Bronchial epithelial cell (primary cell): ENCODE results near the gene SPOCK2. TPM values are rescaled to one million over a fixed set of nuclear protein-coding genes. Genes with fewer than 3 reads are reported as not detected.

Experiments
- DNase-seq: peaks from one replicate; pipeline ENCODE4 v3.0.0-alpha.2; 2010; ENCODE audit warnings: low read depth
- FAIRE-seq: peaks from 2 replicates; lab custom pipeline; 2011; peaks lifted over from hg19 to GRCh38; lab: Jason Lieb, UNC
- H3K27me3 ChIP-seq: 2 replicates; pipeline ENCODE4 v1.5.1; 2011; ENCODE audit warnings: low read length; ENCODE audit not compliant: control insufficient read depth, insufficient read depth
- H3K36me3 ChIP-seq: 2 replicates; pipeline ENCODE4 v1.5.1; 2011; ENCODE audit warnings: low read length; ENCODE audit not compliant: control insufficient read depth, insufficient read depth
- H3K4me3 ChIP-seq: 2 replicates; pipeline ENCODE4 v1.5.1; 2011; ENCODE audit warnings: mild to moderate bottlenecking, low read depth, low read length, control low read depth
- CTCF ChIP-seq: IDR thresholded peaks from 2 replicates; pipeline ENCODE4 v1.5.1; 2011; ENCODE audit warnings: mild to moderate bottlenecking, moderate library complexity, low read length, control low read depth, inconsistent platforms; ENCODE audit not compliant: insufficient read depth, severe bottlenecking
- total RNA-seq: library from RNA; depleted of rRNA; stranded (reverse); fragments of >200 nt; gene quantifications from 2 replicates; pipeline ENCODE4 v1.2.1, GENCODE V29; 2014

SPOCK2 gene
- total RNA-seq, 1 donor from 2014 or later: 0.26 TPM

- TF ChIP-seq CTCF: no peak
- H3K27me3 ChIP-seq: peaks cover 34% of the 10 kb centered on the region
- H3K4me3 ChIP-seq: no peak overlapping the region
- no peak for FAIRE-seq
- DNase-seq: no peak
- no peaks in the 10 kb centered on the region for H3K36me3 ChIP-seq
Observed at GRCh38 chr10:72083790-72084459, 4.4 kb downstream of the SPOCK2 start.

GRCh38 chr10:72082856-72083789 is 5.2 kb downstream of the SPOCK2 start:
- H3K27me3 ChIP-seq: peaks cover 26% of the 10 kb centered on the region
- FAIRE-seq (no peak), DNase-seq (no peak)
- TF ChIP-seq CTCF: no peak
- no peaks in the 10 kb centered on the region for H3K36me3 ChIP-seq
- no peak overlapping the region for H3K4me3 ChIP-seq

GRCh38 chr10:72081772-72082590 is 6.4 kb downstream of the SPOCK2 start:
- Histone ChIP-seq H3K36me3 (no peaks in the 10 kb centered on the region), H3K27me3 (peaks cover 18% of the 10 kb centered on the region), H3K4me3 (no peak overlapping the region)
- DNase-seq (peak; percentile 41), FAIRE-seq (peak; percentile 95)
- TF ChIP-seq CTCF: no peak

GRCh38 chr10:72081210-72081609 is 7.1 kb downstream of the SPOCK2 start:
- H3K36me3 ChIP-seq: no peaks in the 10 kb centered on the region
- DNase-seq (no peak), FAIRE-seq (no peak)
- H3K27me3 ChIP-seq: peaks cover 12% of the 10 kb centered on the region
- H3K4me3 ChIP-seq: no peak overlapping the region
- TF ChIP-seq CTCF: no peak

- FAIRE-seq (peak; percentile 36), DNase-seq (no peak)
- TF ChIP-seq CTCF: no peak
- H3K27me3 ChIP-seq: peaks cover 13% of the 10 kb centered on the region
- no peak overlapping the region for H3K4me3 ChIP-seq
- H3K36me3 ChIP-seq: no peaks in the 10 kb centered on the region
Observed at GRCh38 chr10:72080042-72080975, 8.0 kb downstream of the SPOCK2 start.
